ENCODE measurements around the gene ZNF782. TPM values are rescaled to one million over a fixed set of nuclear protein-coding genes. Genes with fewer than 3 reads are reported as not detected.

ZNF782 gene
- total and polyA plus RNA-seq, 2 of the 8 experiments (the other 6 are each of a cell fraction or from before 2014, with no cell fraction given): 1.4 to 7.4 TPM

DNA sequence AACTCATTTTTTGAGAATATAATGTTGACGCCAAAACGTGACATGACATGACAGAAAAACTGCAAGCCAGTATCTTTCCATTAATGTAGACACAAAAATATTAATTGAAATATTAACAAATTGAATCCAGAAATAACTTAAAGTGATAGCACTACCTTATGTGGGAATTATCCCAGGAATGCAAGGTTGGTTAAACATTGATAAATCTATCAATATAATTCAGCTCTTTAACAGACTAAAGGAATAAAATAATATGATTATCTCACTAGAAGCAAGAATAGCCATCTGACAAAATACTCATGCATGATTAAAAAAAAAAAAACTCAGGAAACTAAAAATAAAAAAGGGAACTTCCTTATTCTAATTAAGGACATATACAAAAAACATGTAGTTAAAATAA is 83.2 kb downstream of the ZNF782 start (continued):
- TF ChIP-seq ATF3 (IDR thresholded peaks at IDR 0.05; ENCODE audit: insufficient read depth, low read depth, low read length): no peak
